ENCODE data around the gene C4orf33. TPM values are rescaled to one million over a fixed set of nuclear protein-coding genes. Genes with fewer than 3 reads are reported as not detected.
"Not testable (repeated sequence)": the region's sequence is repeated elsewhere in the genome, so short reads cannot be mapped to it uniquely, and the experiment has no call there.

Gene C4orf33, protein sequence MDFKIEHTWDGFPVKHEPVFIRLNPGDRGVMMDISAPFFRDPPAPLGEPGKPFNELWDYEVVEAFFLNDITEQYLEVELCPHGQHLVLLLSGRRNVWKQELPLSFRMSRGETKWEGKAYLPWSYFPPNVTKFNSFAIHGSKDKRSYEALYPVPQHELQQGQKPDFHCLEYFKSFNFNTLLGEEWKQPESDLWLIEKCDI
- 12.8 and 14.3 TPM in 2 replicates for total RNA-seq

DNA sequence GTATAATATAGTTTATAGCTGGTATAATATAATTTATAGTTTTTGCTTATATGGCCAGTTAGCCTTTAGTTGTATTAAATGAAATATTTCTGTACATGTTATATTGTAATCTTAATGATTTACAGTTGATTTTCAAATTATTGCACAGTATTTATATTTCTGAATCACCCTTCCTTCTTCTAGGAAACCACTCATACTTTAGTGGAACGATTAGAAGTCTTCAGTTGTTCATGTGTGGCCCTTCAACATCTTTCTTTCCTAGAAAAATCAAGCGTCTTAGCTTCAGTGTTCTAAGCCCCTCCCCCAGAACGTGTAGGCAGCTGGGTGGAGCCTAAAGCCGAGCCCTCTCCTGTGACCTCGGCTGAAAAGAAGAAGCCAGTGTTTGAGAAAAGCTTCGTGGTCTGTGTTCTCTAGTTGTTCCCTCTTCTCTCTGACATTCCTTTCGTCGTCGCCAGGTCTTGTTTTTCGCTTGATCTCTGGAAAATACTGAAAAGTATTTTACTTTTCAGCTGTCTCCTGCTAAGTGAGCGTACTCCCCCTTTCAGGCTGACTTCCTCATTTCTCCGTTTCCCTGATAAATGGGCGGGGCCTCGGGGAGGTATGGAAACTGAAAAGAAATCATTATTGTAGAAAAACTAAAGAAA, at the start of gene C4orf33:
C4orf33 (plus strand) TSS at position 342 of the 644 bp plus-strand sequence. CDS start 6,459 bp downstream, outside the sequence.
- intact Hi-C loops (cut with micrococcal nuclease) = loop anchor here (1.0 to 10.0 kb wide), 3 partner anchors 641 to 1216 kb away; partner anchors contain the start of gene PLK4

DNA sequence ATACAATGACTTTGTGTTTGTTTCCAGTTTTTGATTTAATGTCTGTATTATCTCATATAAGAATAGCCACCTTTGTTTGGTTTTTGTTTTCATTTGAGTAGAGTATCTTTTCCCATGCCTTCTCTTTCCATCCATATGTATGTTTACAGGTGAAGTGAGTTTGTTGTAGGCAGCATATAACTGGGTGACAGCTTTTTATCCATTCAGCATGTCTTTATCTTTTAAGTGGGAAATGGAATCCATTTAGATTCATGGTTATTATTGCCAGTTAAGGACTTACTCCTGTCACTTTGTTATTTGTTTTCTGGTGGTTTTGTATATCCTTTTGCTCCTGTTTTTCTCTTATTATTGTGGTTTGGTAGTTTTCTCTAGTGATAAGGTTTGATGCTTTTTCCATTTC, 36.9 kb upstream of the C4orf33 start:
- intact Hi-C loops (cut with micrococcal nuclease) = no loop called here

DNA sequence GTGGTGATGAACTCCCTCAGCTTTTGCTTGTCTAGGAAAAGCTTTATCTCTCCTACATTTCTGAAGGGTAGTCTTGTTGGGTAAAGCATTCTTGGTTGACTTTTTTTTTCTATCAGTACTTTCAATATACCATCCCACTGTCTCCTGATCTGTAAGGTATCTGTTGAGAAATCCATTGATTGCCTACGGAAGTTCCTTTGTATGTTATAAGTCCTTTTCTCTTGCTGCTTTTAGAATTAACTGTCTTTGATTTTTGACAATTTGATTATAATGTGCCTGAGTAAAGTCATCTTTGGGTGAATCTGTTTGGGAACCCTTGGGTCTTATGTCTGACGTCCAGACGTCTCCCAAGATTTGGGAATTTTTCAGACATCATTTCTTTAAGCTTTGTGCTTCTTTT, 33.4 kb upstream of the C4orf33 start:
- intact Hi-C loops (cut with micrococcal nuclease) = no loop called here

DNA sequence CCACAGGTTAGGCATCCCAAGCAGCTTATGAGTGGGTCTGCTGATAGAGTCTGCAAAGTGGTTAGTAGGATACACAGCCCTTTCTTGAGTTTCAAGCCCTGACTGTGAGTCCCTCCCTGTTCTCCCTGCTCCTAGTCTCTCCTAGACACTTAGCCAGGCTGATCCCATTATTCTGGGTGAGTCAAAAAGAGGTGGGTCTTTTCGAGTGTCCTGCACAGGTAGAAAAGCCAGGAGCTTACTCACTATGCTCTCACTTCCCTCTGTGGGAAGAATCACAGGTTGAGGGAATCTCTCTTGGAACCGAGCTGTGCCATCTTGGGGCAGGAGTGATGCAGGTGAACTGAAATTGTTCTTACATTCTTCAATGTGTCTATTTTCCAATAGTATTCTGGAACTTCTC, 32.3 kb upstream of the C4orf33 start:
- intact Hi-C loops (cut with micrococcal nuclease) = no loop called here

DNA sequence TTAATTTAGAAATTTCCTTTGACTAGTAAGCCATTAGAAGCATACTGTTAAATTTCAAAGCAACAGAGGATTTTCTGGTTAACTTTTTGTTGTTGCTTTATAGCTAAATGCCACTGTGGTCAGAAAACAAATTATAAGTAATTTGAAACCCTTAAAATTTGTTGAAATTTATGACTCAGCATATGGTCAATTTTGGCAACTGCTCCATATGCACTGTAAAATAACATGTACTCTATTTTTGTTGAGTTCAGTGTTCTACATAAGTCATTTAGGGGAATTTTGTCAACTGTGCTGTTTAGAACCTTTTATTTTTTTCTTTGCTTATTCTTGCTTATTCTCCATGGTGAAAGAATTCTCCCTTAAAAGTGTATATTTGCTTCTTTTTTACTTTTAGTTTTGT, 31.2 kb upstream of the C4orf33 start:
- intact Hi-C loops (cut with micrococcal nuclease) = no loop called here

DNA sequence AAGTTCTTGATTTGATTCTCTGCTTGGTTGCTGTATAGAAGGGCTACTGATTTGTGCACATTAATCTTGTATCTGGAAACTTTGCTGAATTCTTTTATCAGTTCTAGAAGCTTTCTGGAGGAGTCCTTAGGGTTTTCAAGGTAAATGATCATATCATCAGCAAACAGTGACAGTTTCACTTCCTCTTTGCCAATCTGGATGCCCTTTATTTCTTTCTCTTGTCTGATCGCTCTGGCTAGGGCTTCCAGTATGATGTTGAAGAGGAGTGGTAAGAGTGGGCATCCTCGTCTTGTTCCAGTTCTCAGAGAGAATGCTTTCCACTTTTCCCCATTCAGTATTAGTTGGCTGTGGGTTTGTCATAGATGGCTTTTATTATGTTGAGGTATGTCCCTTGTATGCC, 26.4 kb upstream of the C4orf33 start:
- intact Hi-C loops (cut with micrococcal nuclease) = not testable (repeated sequence)

DNA sequence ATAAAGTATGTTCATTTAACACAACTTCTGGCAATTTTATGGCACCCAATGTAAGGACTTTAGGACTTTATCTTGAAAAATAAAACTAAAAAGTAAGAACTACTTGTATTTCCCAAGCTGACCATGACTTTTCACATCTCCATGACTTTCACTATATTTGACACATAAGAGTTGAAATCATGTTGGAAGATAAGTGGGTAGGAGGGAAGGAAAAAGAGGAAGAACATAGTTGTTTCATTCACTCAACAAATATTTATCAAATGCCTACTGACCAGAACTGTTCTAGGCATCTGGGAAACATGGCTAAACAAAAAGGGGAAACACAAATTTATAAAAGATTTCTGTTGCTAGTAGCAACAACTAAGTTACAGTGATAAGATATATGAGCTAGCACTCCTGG, 18.6 kb upstream of the C4orf33 start:
- intact Hi-C loops (cut with micrococcal nuclease) = no loop called here

DNA sequence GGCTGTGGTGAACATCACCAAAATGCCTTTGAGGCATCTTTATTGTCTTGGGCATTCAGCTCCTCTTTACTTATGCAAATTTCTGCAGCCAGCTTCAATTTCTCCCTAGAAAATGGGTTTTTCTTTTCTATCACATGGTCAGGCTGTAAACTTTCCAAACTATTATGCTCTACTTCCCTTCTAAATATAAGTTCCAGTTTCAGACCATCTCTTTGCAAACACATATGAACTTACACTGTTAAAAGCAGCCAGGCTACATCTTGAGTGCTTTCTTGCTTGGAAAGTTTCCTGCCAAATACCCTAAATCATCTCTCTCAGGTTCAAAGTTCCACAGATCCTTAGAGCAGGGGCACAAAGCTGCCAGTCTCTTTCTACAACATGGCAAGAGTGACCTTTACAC, 15.8 kb upstream of the C4orf33 start:
- intact Hi-C loops (cut with micrococcal nuclease) = no loop called here

DNA sequence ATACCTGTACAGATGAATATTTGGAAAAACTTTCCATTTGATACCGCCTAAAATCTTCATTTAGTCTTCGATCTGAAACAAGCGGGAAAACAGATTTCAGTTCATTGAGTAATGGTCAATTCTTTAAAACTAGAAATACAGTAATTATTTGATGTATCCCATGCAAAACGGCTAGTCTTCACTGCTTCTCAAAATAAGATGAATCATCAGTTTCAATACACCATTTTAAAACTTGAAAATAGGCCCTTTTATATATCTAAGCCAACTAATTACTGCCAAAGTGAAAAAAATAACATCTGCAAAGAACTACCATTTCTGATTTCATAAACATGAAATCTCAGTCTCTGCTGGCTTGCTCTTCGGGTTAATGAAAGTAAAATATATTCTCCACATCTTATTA, 13.7 kb upstream of the C4orf33 start:
- intact Hi-C loops (cut with micrococcal nuclease) = no loop called here

DNA sequence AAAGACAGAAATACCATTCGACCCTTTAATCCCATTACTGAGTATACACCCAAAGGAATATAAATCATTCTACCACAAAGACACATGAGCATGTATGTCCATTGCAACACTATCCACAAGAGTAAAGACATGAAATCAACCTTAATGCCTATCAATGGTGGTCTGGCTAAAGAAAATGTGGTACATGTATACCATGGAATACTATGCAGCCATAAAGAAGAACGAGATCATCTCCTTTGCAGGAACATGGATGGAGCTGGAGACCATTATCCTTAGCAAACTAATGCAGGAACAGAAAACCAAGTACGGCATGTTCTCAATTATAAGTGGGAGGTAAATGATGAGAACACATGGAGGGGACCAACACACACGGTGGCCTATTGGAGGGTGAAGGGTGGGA, 10.5 kb upstream of the C4orf33 start:
- intact Hi-C loops (cut with micrococcal nuclease) = no loop called here

DNA sequence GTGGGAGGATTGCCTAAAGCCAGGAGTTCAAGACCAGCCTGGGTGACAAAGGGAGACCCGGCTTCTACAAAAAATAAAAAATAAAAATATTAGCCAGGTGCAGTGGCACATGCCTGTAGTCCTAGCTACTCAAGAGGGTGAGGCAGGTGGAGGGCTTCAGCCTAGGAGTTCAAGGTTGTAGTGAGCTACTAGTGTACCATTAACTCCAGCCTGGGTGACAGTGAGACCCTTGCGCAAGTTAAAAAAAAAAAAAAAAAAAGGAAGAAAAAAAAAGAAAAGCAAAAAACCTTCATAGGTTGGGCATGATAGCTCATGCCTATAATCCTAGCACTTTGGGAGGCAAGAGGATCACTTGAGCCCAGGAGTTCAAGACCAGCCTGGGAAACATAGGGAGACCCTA, 8.4 kb upstream of the C4orf33 start:
- intact Hi-C loops (cut with micrococcal nuclease) = no loop called here

DNA sequence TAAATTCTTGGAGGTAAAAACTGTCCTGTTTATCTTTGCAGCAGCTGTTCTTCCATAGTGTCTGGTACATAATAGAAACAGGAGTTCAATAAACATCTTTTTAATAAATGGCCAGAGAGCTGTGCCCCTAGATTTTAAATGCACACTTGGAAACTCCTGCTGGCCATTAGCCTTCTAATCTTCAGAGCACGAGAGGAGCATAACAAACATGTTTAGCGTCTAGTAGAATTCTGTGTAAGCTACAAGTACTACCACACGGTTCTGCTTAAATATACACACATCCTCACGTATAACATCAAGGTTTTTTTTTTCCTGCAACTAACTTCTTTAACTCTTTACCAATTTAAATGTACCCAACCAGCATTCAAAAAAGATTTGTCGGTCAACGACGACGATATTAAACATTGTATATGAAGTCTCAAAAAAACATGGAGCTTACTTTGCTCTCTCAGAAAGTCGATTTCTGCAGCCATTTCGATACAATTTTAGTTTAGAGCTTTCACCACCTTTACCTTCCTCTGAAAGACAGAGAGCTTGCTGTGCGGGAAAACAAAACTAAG, 3.2 kb upstream of the C4orf33 start:
- intact Hi-C loops (cut with micrococcal nuclease) = loop anchor here (1.0 to 10.0 kb wide), 14 partner anchors 8 to 1310 kb away; partner anchors contain the start of genes ABHD18, HSPA4L, LARP1B and MFSD8

DNA sequence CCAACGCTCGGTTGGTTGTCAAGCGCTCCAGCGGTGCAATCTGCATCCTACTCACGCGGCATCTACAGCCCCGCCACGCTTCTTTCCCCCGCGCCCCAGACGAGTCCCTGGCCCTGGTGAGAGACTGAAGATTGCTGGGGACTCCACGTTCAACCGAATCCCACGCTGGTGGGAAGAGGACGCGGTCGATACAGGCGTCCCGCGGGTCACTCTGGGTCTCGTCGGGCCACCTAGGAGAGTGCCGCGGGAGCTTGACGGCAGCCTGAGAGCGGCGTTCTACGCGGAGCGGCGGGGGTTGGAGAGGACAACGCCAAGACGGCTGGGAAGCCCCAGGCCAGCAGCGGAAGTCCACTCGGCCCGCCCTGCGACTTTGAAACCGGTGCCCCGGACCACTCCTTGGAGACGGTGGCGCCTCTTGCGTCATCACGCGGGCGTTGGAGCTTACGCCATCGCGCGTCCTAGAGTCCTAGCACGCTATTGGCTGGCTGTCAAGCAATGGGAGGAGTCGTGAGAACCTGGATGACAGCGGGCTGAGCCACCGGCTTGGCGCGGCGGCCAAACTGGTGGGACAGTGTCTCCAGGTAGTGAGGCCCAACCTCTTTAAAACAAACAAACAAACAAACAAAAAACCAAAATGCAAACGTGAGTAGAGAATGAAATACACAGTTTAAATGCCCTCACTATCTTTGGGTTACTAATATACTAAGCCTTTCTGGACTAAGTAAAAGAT, 2.6 kb upstream of the C4orf33 start, which contains the start of gene SCLT1:
SCLT1 (minus strand) TSS at position 349 of the 730 bp plus-strand sequence. CDS start 436 bp downstream, outside the sequence.
- intact Hi-C loops (cut with micrococcal nuclease) = loop anchor here (1.0 to 10.0 kb wide), 13 partner anchors 46 to 1311 kb away; partner anchors contain the start of genes ABHD18, HSPA4L, LARP1B and MFSD8

DNA sequence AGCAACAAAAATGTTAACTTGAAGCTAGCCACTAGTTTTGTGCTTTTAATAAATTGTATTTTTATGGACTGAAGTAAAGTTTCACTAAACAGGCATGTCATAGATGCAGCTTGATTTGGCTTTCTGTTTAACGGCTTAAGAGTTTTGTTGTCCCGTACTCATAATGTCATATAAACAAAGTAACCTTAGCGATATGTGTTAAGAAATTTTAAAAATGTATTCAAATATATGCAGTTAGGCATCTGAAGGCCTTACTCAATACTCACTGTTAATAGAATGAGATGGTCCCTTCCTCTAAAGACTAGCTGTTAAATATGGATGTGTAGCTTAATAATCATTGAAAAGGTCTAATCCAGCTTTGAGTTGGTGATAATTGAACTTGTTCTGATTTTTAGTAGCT, 1.6 kb upstream of the C4orf33 start:
- intact Hi-C loops (cut with micrococcal nuclease) = loop anchor here (5.0 to 10.0 kb wide), 5 partner anchors 47 to 1312 kb away; partner anchors contain the start of gene HSPA4L

DNA sequence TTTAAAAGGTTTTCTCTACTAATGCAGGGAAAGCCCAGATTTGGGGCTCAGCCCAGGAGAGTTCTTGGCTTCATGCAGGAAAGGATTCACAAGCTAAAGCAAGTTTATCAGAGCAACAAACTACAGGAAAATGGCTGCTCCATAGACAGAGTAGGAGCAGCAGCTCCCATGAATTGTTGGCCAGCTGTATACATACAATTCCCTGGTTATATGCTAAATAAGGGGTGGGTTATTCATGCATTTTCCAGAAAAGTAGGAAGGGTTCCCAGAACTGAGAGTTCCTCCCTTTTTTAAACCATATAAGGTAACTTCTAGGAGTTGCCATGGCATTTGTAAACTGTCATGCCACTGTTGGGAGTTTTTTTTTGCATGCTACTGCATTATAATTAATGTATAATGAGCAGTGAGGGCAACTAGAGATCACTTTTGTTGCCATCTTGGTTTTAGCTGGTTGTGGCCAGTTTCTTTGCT, 2.6 kb downstream of the C4orf33 start:
- intact Hi-C loops (cut with micrococcal nuclease) = loop anchor here (5.0 to 10.0 kb wide), 2 partner anchors 644 to 906 kb away; no protein-coding TSS in a partner anchor

DNA sequence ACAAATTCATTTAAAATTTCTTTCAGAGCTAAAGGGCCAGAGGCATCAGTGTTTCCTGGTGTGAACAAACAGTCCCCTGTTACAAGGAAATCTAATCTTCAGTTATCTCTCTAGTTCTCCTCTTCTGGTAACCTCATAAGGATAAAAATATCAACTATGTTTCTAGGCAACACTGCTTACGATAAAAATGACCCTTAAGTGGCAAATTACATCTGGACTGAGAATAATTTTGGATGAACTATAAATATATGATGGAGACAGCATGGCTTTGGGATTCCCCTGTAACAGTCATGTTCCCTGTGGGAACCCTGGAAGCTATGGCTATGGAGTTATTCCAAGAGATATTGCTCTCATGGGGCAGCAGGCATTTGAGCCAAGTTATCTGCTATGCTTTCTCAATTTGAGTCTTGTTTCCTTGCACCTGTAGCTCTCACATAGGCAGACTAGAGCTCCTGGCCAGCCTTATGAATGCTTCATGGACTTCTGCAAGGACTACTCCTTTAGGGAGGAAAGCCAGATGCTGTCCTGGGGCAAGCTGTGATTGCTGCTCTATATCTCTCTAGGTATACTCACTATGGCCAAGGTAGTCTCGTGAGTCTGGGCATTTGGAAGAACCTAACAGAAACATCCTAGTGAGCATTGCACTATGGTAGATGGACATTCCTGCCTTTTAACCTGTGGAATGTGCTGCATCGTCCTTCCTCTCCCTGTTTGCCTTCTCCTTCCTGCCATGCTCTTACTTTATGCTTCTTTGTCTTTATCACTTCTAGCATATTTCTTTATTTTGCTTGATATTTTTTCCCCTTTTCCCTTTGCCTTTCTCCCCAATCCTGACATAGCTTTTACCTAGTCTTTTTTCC, 14.2 kb downstream of the C4orf33 start:
- intact Hi-C loops (cut with micrococcal nuclease) = no loop called here

DNA sequence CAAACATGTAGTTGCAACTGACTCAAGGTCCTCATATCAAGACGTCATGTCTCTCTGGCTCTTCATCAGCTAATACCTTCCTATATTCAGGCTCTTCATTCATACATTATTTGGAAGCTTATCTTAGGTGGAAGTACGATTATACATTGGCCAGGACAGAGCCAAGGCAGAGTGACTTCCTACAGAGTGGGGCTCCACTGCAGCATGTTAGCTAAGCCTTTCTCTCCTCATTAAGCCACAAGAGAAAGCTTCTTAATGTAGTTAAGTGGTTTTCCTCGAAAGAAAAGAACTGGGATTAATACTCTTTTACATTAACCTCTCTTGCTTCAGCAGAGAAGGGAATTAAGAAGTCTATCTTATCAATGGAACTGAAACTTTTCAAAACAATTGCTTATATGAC, 15.0 kb downstream of the C4orf33 start:
- intact Hi-C loops (cut with micrococcal nuclease) = no loop called here

DNA sequence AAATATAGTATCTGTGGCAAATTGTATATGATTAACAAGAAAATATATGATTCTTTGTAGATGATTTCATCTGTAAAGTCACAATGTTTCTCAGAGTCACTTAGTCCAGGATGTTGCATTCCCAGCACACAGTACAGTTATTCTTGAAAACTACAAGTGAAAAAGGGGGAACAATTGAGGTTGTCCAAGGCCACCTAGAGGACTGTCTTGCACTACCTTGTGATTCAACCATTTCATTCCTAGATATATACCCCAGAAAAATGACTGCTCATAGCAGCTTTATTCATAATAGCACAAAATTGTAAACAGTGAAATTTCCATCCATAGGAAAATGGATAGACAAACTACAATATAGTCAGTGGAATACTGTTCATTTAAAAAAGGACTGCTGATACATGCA, 16.0 kb downstream of the C4orf33 start:
- intact Hi-C loops (cut with micrococcal nuclease) = no loop called here

DNA sequence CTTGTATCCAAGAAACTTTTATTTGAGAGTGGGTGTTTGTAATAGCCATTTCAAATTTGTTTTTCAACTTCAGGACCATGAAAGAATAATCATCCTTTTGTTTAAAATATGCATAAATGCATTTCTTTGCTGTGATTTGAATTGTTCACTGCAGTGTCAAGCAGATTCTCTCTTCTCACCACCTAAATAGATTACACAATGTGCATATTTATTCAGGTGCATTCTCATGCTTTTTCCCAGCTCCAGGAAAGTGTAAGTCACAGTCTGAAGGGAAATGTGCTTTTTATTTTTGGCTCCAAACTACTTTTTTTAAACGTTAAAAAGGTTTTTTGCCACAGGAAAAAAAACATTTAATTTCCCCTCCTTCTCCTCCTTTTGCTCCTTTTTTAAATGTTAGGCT, 17.5 kb downstream of the C4orf33 start:
- intact Hi-C loops (cut with micrococcal nuclease) = no loop called here

DNA sequence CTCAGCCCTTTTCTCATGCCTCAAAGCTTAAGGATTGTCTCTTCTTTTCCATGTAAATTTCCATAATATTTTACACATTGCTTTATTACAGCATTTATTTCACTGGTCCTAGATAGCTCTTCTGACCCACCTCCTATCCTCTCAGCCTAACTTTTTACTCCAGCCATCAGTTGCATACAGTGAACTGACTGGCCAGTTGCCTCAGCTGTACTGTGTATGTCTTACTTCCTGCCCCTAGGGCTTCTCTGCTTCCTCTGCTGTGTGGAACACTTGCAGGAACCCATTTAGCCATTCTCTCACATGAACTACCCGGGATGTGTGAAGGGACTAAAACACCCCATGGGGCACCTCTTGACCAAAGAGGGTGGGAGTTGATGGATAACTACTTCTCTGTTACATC, 18.0 kb downstream of the C4orf33 start:
- intact Hi-C loops (cut with micrococcal nuclease) = no loop called here

DNA sequence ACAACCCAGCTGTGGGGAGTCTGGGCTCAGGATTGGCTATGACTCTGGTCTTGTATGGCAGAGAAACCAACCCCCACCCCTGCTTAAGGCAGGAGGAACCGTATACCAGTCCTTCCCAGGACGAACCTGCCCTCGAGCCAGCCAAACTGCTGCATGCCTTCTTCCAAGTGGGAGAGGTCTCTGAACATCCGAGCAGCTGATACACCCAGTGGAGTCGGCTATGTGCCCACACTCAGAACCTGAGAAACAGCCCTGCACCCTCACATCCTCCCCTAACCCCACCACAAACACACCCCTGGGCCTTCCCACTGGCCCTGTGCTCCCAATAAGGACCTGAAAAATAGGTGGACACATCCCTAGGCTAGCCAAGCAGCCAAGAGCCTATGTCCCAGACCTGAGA, 21.8 kb downstream of the C4orf33 start:
- intact Hi-C loops (cut with micrococcal nuclease) = no loop called here

Measured in T-helper 1 cell treated with Interleukin-12 subunit alpha and Interleukin-12 subunit beta and Interleukin-4 antibody, amounts not matched to agents 30 ng/mL and 1 ng/mL, for 36 hours (primary cell).